Measurements from ENCODE around the gene IL6ST.

- TF ChIP-seq CTCF (IDR thresholded peaks at IDR 0.05) = no peak
- no peak for TF ChIP-seq POLR2AphosphoS5 (IDR thresholded peaks at IDR 0.05)
Measured at GRCh38 chr5:56004874-56005273, 10.1 kb upstream of the IL6ST start.

All from prostate gland (tissue), 2 donors.